ENCODE data around the gene DCC.

DNA sequence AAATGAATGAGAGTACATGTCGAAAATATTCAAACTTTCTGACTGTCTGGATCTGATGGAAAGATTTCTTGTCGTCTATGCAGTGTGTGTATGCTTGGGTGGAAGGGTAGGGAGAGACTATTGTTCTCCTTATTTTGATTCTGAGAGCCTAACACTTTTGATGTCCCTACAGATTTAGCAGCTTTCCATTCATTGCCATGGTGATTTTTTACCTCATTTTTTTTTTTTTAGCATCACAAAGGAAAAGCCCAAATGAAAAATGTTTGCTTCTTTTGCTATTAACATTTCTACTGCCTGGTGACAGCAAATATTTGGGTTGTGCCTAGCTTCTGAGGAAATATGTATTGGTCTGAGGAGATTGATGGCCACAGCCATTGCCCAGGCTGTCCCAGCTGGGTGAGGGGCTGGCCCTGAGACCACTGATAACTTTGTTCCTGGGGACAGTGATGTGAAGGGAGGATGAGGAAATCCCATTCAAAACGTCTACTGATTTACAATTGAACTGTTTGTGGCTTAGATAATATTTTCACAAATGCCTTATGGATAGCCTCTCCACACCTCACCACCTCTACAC, 558.6 kb downstream of the DCC start:
- no peak for TF ChIP-seq POLR2A (IDR thresholded peaks at IDR 0.05)
- no peak for TF ChIP-seq CTCF (IDR thresholded peaks at IDR 0.05)
